Ammon's horn (tissue), 1 donor: Measurements from ENCODE around the gene NEK7.
A peak's percentile ranks its signal among the peaks of the same experiment; 100 is the strongest.

ENCODE experiments used
- DNase-seq: peaks from one replicate; pipeline ENCODE4 v3.0.0-alpha.2; 2016; ENCODE audit warnings: low spot score

Gene NEK7

DNA sequence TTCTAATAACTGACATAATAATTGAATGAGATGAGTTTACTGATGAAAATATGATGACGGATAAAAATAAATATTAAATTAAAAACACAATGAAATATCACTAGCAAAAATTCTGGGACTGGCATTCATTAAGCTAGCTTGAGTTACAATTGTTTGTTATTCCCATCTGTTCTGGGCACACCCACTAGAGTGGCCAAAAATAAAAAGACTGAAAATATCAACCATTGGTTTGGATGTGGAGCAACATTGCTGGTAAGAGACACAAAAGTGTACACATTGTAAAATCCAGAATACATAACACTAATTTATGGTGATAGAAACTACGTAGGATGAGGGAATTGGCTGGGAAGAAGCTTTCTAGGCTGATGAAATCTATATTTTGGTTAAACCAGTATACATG, 9.6 kb upstream of the NEK7 start:
- DNase-seq = peak; percentile 14

DNA sequence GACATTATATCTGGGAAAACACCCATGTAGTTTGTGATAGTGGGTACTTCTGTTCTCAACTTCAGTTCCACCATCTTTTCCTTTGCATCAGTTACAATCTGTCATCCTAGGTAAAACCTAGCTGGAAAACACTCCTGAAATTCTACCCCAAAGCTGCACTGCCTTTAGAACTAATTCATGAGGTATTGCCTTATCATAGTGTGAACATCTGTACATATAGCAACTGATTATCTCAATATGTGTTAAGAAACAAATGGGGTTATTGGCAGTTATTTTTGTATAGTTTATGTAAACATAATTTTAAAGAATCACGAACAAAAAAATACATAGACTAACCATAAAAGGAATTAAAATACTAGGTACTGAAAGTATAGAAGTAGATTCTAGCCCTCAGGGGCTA, 6.4 kb upstream of the NEK7 start:
- no peak for DNase-seq

DNA sequence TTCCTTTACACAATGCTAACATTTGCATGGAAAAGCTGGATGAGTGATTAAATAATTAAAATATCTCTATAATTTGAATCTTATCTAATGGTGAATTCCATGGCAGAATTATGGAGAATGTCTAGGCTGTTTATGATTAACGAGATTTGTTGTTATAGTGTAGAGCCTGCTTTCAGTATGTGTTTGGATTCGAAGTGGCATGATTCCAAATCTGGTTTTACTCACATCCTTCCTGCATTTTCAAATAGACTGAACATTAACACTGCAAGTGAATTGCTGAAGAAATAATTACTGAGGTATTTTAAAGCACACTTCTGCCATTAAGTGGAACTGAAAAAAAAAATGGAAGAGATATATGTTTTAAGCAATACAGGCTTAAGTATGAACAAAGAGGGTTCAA, 5.1 kb upstream of the NEK7 start:
- DNase-seq = no peak

DNA sequence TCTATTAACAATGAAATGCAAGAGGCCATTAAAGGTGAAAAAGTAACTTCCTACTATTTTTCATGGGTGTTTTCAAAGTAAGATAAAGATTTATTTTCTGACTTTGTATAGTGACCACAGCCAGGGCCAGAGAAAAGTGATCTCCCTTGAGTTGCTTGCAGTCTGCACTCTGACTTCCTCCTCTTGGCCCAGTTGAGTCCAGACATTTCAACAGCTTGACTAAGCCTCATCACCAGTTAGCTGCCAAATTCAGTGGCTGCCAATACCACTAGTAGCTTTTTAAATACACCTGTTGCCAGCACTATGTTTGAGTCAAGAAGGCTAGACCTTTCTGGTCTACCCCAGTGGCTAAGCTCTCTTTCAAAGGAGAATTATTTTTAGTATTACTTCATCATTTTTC, 3.7 kb upstream of the NEK7 start:
- DNase-seq = no peak

DNA sequence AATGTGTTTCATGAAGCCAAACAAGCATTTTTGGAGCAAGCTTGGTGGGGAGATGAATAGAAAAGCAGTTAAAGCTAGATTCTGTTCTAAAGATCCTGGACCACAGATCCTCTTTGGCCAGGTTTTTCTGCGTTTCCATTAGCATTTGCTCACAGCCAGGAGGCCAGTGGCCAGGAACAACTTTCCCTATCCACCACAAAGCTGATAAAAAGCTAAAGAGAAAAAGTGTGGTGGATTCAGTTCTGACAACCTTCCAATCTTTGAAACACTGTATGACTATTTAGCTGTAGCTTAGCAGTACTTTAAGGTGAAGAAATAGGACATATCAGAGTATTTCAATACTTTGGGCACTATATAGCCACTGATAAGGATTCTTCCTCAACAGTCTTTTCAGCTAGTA, 3.0 kb upstream of the NEK7 start:
- no peak for DNase-seq

GRCh38 chr1:198155253-198155652, 1.5 kb upstream of the NEK7 start:
- DNase-seq = no peak

DNA sequence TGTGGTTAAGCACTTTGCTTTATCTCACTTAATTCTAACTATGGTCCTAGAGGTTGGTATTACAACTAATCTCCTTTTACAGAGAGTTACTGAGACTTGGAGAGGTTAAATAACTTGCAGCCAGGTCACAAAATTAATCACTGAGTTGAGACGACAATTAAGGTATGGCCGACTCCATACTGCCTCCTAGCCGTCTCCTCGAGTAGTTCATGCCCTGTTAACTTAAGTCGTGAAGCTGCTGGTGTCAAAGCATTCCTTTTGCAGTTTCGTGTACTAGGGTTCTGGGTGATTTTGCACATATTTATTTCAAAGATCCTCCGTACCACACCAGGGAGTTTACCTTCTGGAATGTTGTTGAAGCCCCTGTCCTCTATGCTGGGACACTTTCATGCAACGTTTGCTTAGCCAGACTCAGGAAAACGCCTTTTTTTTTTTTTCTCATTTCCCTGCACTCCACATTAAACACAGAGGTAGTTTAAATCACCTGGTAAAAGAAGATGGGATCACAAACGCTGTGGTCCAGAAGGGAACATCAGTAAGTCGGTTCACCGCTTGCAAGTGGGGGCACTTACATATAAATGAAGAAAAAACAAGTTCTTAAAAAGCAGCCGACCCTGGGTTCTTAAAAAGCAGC, 570 bp upstream of the NEK7 start:
- DNase-seq = peak; percentile 53

GRCh38 chr1:198157241-198157846, 546 bp downstream of the NEK7 start:
- DNase-seq = peak; percentile 96

GRCh38 chr1:198157847-198158725, 1.3 kb downstream of the NEK7 start:
- peak; percentile 28 for DNase-seq

DNA sequence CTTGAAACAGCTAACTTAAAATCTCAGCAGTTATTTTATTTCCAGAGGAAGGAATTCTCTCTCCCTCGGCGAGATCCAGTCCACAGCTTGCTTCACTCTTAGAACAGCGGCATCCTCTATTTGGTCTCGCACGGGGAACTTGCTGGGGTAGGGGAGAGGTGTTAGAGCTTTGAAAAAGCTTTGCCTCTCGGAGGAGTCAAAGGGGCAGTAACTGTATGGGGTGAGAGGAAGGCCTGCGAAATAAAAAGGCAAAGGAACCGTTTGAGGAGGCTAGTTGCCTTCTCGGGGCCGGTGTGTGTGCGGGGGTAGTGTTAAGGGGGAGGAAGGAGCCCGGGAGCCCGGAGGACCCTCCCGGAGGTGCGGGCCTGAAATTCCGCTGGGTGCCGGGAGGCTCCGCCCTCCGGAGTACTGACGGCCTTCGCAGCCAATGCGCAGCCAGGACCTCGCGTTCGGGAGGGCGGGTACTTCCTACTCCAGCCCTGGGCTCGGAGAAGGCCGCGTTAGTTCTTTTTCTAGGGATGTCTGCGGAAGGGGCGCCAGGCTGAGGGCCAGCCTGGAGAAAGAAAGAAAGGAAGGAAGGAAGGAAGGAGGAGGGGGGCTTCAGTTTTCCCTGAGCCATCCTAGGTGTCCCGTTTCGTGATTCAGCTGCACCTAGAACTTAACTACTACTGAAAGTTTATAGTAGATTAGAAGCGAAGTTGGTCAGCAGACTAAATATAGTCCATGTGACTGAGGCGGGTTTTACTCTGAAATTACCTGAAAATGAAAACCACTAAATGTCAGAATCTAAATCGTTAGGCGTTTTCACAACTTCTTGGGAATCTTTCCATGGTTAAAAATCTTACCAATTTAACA, 2.2 kb downstream of the NEK7 start:
- DNase-seq = peak; percentile 96

- DNase-seq = no peak
Observed at GRCh38 chr1:198160222-198160621, 3.4 kb downstream of the NEK7 start.

DNA sequence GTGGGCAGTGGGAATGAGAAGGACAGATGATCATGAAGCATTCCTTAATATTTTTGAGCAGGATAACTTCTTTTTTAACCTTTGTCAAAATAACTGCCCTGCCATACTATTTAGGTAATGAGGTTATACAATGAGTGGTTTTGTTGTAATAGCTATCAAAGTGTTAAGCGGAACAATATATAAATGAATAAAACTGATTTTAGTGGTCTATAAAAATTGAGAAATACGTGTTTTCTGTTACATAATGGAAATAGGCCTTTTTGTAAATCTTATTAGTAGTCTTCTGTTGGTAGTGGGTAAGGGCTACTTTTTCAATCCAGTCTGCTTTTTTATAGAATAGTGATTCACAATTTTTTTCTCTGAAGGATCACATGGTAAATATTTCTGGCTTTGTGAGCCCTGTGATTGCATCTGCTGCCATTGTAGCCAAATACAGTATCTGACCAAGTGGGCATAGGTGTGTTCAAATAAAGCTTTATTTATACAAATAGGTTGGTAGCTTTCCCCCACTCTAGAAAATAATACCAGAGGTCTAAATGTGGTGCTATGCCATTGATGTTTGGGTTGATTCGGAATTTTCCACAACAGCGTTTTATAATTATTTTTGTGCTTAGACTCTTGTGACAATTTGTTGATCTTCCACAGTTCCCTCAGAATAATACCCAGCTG, 4.3 kb downstream of the NEK7 start:
- no peak for DNase-seq

GRCh38 chr1:198161718-198162090, 4.9 kb downstream of the NEK7 start:
- no peak for DNase-seq

DNA sequence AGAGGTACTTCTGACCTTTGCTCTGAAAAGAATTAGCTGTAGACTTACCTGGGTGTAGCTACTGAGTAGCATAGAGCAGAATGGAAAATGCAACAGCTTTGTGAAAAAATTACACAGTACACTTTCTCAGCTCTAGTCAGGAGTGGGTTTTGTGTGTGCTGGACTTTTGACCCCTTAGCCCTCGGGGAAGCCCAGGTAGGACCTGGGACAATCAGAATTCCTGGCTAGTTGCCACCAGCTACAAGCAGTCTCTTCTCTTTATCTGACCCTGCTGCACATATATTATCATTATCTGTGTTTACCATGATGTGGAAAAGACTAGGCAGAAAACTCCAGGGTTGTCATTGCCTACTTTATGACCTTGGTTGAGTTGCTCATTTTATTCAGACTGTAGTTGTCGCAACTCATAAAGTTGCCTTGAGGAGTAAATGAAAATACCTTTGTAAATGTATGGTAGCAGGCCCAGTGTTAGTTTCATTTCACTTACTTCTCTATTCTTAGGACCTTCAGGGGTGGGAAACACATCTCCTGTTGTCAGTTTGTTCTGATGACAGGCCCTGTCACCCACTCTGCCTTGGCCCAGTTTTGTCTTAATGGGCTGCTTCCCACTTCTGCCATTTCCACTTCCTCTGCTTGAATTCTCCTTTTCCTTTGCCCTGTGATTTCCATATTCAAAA, 5.4 kb downstream of the NEK7 start:
- DNase-seq = peak; percentile 21

GRCh38 chr1:198165927-198166647, 9.3 kb downstream of the NEK7 start:
- no peak for DNase-seq

- DNase-seq = no peak
Observed at GRCh38 chr1:198166900-198167299, 10.1 kb downstream of the NEK7 start.

DNA sequence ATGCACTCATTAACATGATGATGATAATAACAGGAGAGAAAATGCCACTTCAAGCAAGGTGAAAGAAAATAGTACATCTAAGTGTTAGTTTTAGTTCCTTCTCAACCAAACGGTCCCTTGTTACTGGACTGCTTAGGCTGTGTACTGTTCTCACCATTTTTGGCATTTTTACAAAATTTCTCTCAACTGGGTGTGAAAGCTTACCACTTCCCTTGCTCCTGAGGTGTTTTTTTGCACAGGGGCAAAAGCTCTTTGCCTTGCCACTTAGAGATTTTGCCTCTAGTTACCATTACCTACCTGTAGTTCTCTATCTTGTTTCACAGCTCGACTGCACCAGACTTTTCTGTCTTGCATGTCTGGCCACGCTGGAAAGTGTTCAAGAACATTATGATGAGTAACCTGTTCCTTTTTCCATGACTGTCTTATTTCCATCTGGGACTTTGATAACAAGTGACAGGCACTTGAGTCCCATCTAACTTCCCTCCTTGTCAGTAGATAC, 10.7 kb downstream of the NEK7 start:
- DNase-seq = no peak

DNA sequence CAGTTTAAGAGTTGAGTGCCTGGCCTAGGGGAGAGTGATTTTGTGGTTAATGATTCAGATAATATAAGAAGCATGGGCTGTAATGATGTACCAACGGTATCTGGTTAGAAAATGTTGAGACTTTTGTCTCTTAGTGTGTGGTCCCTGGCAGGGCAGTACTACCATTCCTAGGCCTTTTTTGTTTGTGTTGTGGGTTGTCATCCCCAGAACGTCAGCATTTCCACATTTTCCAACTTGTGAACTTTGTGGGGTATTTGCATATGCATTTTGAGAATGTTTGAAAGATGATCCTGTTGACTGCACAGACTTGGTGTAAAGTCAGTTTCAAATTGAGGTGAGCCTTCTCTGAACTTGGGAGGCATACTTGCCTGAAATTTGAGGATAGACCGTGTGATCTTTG, 11.4 kb downstream of the NEK7 start:
- DNase-seq = no peak

DNA sequence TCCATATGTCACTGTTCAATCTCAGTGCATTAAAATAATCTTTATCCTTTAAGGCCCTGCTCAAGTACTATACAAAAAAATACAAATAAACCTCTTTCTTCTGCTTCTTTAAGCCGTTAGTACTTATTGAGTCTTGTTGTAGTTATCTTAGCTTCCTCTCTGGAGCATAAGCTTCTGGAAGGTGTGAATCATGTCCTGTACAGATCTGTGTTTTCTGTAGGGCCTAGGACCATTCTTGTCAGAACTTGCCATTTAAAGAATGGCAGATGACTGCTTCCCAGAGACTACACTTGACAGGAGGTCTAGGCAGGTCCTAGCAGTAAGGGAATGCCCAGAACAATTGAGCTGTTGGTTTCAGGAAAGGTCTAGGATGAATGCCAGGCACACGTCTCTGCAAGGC, 12.9 kb downstream of the NEK7 start:
- DNase-seq = no peak
